Activated naive CD4-positive, alpha-beta T cell treated with anti-CD3 and anti-CD28 coated beads, Interleukin-2, amount 50 U/mL, for 16 hours (primary cell): ENCODE data around the gene PCMTD2.
"Not testable (repeated sequence)": the region's sequence is repeated elsewhere in the genome, so short reads cannot be mapped to it uniquely, and the experiment has no call there.

Experiments
- DNase-seq: peaks from one replicate; pipeline ENCODE4 v3.0.0-alpha.2; 2020

PCMTD2 gene

GRCh38 chr20:64224351-64225170 lies 31.0 kb upstream of the PCMTD2 start:
- no peak for DNase-seq

- DNase-seq: no peak
Observed at GRCh38 chr20:64225171-64225595, 30.4 kb upstream of the PCMTD2 start.

- DNase-seq: no peak
Observed at GRCh38 chr20:64225828-64226598, 29.5 kb upstream of the PCMTD2 start.

GRCh38 chr20:64226686-64227580 lies 28.6 kb upstream of the PCMTD2 start:
- DNase-seq: no peak

GRCh38 chr20:64228086-64228653 lies 27.4 kb upstream of the PCMTD2 start:
- DNase-seq: no peak

GRCh38 chr20:64228751-64229506 lies 26.6 kb upstream of the PCMTD2 start:
- no peak for DNase-seq

GRCh38 chr20:64229507-64230061 lies 26.0 kb upstream of the PCMTD2 start:
- no peak for DNase-seq

- no peak for DNase-seq
Observed at GRCh38 chr20:64230461-64231145, 24.9 kb upstream of the PCMTD2 start.

GRCh38 chr20:64231621-64232550 lies 23.7 kb upstream of the PCMTD2 start:
- no peak for DNase-seq

GRCh38 chr20:64232794-64233193 lies 22.8 kb upstream of the PCMTD2 start:
- no peak for DNase-seq

GRCh38 chr20:64233725-64234124 lies 21.8 kb upstream of the PCMTD2 start:
- DNase-seq: no peak

- DNase-seq: no peak
Observed at GRCh38 chr20:64234291-64234791, 21.2 kb upstream of the PCMTD2 start.

- DNase-seq: not testable (repeated sequence)
Observed at GRCh38 chr20:64234921-64235565, 20.5 kb upstream of the PCMTD2 start.

GRCh38 chr20:64236137-64237088 lies 19.1 kb upstream of the PCMTD2 start:
- no peak for DNase-seq

GRCh38 chr20:64237316-64237715 lies 18.2 kb upstream of the PCMTD2 start:
- DNase-seq: no peak

- DNase-seq: no peak
Observed at GRCh38 chr20:64238115-64238825, 17.3 kb upstream of the PCMTD2 start.

GRCh38 chr20:64238851-64239387 lies 16.6 kb upstream of the PCMTD2 start:
- DNase-seq: no peak
